Subcutaneous abdominal adipose tissue (tissue), 5 donors: ENCODE data around the gene OR6C1.
"Not testable (repeated sequence)": the region's sequence is repeated elsewhere in the genome, so short reads cannot be mapped to it uniquely, and the experiment has no call there.

Experiments
- H3K27ac ChIP-seq: one replicate; pipeline ENCODE4 v1.7.0; 2013; ENCODE audit warnings: low read depth, mild to moderate bottlenecking, inconsistent platforms, low read length, moderate library complexity
- H3K27me3 ChIP-seq, 5 donors: one replicate each; pipeline ENCODE4 v1.7.0; 2013; ENCODE audit warnings: low read length in 5 of 5, inconsistent platforms in 1 of 5; ENCODE audit not compliant: control insufficient read depth in 5 of 5, insufficient read depth in 4 of 5
- H3K36me3 ChIP-seq, 5 donors: one replicate each; pipeline ENCODE4 v1.7.0; 2013; ENCODE audit warnings: low read length in 5 of 5; ENCODE audit not compliant: control insufficient read depth in 5 of 5, insufficient read depth in 5 of 5
- H3K4me1 ChIP-seq, 5 donors: one replicate each; pipeline ENCODE4 v1.7.0; 2013; ENCODE audit warnings: low read length in 5 of 5, mild to moderate bottlenecking in 3 of 5, moderate library complexity in 1 of 5; ENCODE audit not compliant: control insufficient read depth in 5 of 5, insufficient read depth in 5 of 5
- H3K4me3 ChIP-seq, 5 donors: one replicate each; pipeline ENCODE4 v1.7.0; 2013; ENCODE audit warnings: low read length in 5 of 5, low read depth in 1 of 5
- H3K9ac ChIP-seq, 5 donors: one replicate each; pipeline ENCODE4 v1.7.0; 2013; ENCODE audit warnings: low read length in 5 of 5, mild to moderate bottlenecking in 4 of 5, moderate library complexity in 3 of 5
- H3K9me3 ChIP-seq, 5 donors: one replicate each; pipeline ENCODE4 v1.7.0; 2013; ENCODE audit warnings: low read length in 5 of 5; ENCODE audit not compliant: control insufficient read depth in 5 of 5
- donor health status: healthy.
- donor health status: healthy.
- donor health status: healthy.
- donor health status: healthy.
- donor health status: healthy.

Gene OR6C1

DNA sequence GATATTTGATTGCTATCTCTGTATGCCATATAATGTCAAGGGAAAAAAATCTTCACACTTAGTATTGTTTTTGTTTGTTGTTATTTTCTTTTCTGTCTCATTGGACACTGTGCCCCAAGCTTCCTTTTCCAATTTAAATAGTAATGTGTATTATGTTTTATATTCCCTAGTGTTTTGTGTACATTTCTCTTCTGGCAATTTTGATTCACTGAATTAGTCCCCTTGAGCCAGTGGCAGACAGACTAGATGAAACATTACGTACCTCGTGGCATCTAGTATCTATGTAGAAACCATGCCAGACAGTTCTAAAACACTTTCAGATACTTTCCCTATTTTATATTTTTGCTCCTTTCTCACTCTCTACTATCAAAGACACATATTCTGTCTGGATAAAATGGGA is at the start of gene OR6C1:
Gene OR6C1, plus strand, starts transcription at position 301 of the 400 bp plus-strand sequence. CDS start 6,257 bp downstream, outside the sequence.
- Histone ChIP-seq H3K9ac (no peak within 1 kb of the TSS), H3K4me3 (no peak within 1 kb of the TSS), H3K27ac (no peak within 1 kb of the TSS), H3K36me3 (no peaks in the 10 kb centered on the region), H3K4me1 (no peaks in the 10 kb centered on the region), H3K27me3 (no peaks in the 10 kb centered on the region), H3K9me3 (no peaks in the 10 kb centered on the region)

- H3K36me3 ChIP-seq = no peaks in the 10 kb centered on the region
Observed at GRCh38 chr12:55280991-55281390, 33.2 kb upstream of the OR6C1 start.

GRCh38 chr12:55289999-55290398 is 24.1 kb upstream of the OR6C1 start:
- Histone ChIP-seq H3K4me1 (no peaks in the 10 kb centered on the region), H3K9ac (no peak overlapping the region), H3K9me3 (no peaks in the 10 kb centered on the region), H3K36me3 (no peaks in the 10 kb centered on the region), H3K4me3 (no peak overlapping the region), H3K27me3 (peaks cover 0 to 3% (median 0%) of the 10 kb centered on the region in 5 donors), H3K27ac (no peak overlapping the region)

More at GRCh38 chr12:55280991-55281390, 33.2 kb upstream of the OR6C1 start:
- Histone ChIP-seq H3K4me3 (no peak overlapping the region), H3K9ac (no peak overlapping the region), H3K27me3 (no peaks in the 10 kb centered on the region), H3K4me1 (no peaks in the 10 kb centered on the region), H3K9me3 (no peaks in the 10 kb centered on the region), H3K27ac (no peak overlapping the region)

DNA sequence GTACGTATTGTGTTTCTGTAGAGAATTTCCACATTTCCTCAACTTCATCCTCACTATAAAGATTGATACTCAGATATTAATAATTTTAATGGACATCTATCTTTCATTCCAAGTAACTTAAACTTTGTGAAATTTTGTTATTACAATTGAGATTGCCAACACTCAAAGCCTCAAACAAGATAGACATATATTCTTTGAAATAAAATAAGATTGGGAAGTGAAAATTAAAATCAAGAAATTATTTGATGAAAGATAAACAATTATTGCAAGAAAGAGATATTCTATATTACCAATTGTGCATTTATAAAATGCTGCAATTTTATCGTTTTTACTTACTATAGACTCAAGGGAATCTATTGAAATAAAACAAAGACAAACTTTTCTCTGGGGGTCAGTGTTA is 17.7 kb upstream of the OR6C1 start, which contains the start of gene OR6C6:
Gene OR6C6, minus strand, starts transcription at position 101 of the 400 bp plus-strand sequence. CDS start 1,337 bp downstream, outside the sequence.
- Histone ChIP-seq H3K27ac (no peak within 1 kb of the TSS), H3K27me3 (peaks cover 0 to 7% (median 0%) of the 10 kb centered on the region in 5 donors), H3K9ac (no peak within 1 kb of the TSS), H3K36me3 (no peaks in the 10 kb centered on the region), H3K9me3 (no peaks in the 10 kb centered on the region), H3K4me1 (no peaks in the 10 kb centered on the region), H3K4me3 (no peak within 1 kb of the TSS)

DNA sequence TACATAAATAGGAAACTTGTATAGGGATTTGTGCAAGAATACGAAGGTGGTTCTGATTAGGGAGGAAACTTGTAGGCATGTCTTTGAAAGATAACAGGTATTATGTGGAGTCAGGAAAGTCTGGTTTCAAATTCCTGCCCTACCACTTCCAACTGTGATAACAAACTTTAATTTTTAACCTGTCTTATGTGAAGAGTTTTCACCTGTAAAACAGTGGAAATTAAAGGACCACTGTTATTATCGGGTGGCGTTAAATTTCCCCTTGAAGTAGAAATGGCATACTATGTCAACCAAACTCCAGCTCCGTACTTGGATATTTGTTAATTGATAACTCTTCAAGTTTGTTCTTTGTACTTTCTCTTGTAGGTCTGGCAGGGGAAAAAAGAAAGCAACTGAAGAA is 6.1 kb downstream of the OR6C1 start:
- Histone ChIP-seq H3K4me3 (no peak overlapping the region), H3K4me1 (no peaks in the 10 kb centered on the region), H3K27me3 (no peaks in the 10 kb centered on the region), H3K9ac (no peak overlapping the region), H3K9me3 (no peaks in the 10 kb centered on the region), H3K27ac (no peak overlapping the region), H3K36me3 (no peaks in the 10 kb centered on the region)

DNA sequence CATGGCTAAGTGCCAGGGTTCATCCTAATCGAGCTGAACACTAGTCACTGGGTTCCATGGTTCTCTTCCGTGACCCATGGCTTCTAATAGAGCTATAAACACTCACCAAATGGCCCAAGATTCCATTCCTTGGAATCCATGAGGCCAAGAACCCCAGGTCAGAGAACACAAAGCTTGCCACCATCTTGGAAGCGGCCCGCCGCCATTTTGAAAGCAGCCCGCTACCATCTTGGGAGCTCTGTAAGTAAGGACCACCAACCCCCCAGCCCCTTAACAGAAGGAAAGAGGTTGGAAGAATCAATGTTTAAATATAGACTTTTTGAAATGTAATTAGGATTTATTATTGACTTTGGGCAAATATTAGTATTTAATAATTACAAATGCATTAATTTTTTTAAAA is 11.7 kb downstream of the OR6C1 start:
- H3K9me3 ChIP-seq, H3K9ac ChIP-seq, H3K27ac ChIP-seq, H3K4me3 ChIP-seq, H3K4me1 ChIP-seq, H3K36me3 ChIP-seq, H3K27me3 ChIP-seq: not testable (repeated sequence)

DNA sequence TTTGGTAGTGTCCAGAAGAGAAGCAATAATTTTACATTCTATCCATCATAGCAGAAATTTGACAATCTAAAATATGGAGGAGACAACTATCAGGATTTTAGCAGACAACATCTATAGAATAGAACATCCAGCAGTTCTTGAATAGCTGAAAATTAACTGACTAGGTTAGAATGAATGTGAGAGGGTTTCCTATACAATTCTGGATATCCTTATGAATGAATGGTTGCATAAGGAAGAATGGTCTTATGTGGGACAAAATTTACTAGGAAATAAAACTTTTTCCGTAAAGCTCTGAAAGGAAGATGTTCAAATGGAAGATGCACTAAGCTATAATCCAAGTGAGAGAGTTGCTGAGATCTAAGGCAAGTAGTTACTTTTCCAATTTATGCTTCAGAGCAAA is 16.3 kb downstream of the OR6C1 start, which contains the start of gene OR6C3:
Gene OR6C3, plus strand, starts transcription at position 301 of the 400 bp plus-strand sequence. CDS start 955 bp downstream, outside the sequence.
- H3K9me3 ChIP-seq = no peaks in the 10 kb centered on the region
- H3K4me3 ChIP-seq = no peak within 1 kb of the TSS
- no peak within 1 kb of the TSS for H3K27ac ChIP-seq
- H3K9ac ChIP-seq = no peak within 1 kb of the TSS
- H3K4me1 ChIP-seq = no peaks in the 10 kb centered on the region
- no peaks in the 10 kb centered on the region for H3K27me3 ChIP-seq
- H3K36me3 ChIP-seq = no peaks in the 10 kb centered on the region

GRCh38 chr12:55336002-55336401 is 21.9 kb downstream of the OR6C1 start:
- Histone ChIP-seq H3K36me3 (no peaks in the 10 kb centered on the region), H3K9ac (no peak overlapping the region), H3K4me1 (no peaks in the 10 kb centered on the region), H3K4me3 (no peak overlapping the region), H3K9me3 (no peaks in the 10 kb centered on the region), H3K27ac (no peak overlapping the region), H3K27me3 (no peaks in the 10 kb centered on the region)

GRCh38 chr12:55355338-55355737 is 41.2 kb downstream of the OR6C1 start:
- H3K9me3 ChIP-seq, H3K4me1 ChIP-seq, H3K36me3 ChIP-seq, H3K4me3 ChIP-seq, H3K27me3 ChIP-seq, H3K27ac ChIP-seq, H3K9ac ChIP-seq: not testable (repeated sequence)

DNA sequence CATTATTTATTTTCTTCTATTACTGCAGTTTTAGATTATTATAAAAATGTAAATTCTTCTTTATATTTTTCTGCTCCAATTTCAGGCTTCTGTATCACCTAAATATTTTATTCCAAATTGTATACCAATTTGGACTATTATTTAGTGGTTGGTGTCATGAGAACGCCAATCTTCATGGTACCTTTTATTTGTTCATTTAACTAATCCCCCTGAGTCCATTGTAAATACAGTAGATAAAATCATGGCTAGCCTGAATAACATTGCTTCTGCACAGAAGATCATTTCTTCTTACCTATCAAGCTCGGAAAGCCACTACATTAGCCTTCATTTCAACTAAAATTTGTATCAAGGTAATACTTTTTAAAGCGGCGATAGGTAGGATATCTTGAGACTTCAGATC is 48.5 kb downstream of the OR6C1 start, which contains the start of gene OR6C75:
Gene OR6C75, plus strand, starts transcription at position 301 of the 400 bp plus-strand sequence. CDS start 2,136 bp downstream, outside the sequence.
- no peak within 1 kb of the TSS for H3K9ac ChIP-seq
- H3K9me3 ChIP-seq = no peaks in the 10 kb centered on the region
- H3K4me1 ChIP-seq = no peaks in the 10 kb centered on the region
- H3K27ac ChIP-seq = no peak within 1 kb of the TSS
- no peak within 1 kb of the TSS for H3K4me3 ChIP-seq
- H3K27me3 ChIP-seq = no peaks in the 10 kb centered on the region
- no peaks in the 10 kb centered on the region for H3K36me3 ChIP-seq
